IPS DF 4.7 (cell line): ENCODE results near the gene PACSIN2.

Experiments
- DNase-seq: peaks from one replicate; pipeline ENCODE4 v3.0.0-alpha.2; 2013; ENCODE audit warnings: low spot score; ENCODE audit errors: extremely low read depth

Gene PACSIN2

GRCh38 chr22:42906605-42907348 is 108.2 kb downstream of the PACSIN2 start:
- DNase-seq: no peak

- DNase-seq: no peak
Observed at GRCh38 chr22:42905702-42906183, 109.2 kb downstream of the PACSIN2 start.

- no peak for DNase-seq
Observed at GRCh38 chr22:42905217-42905616, 109.7 kb downstream of the PACSIN2 start.

GRCh38 chr22:42904050-42904449 is 110.9 kb downstream of the PACSIN2 start:
- no peak for DNase-seq

- DNase-seq: no peak
Observed at GRCh38 chr22:42902875-42903510, 112.0 kb downstream of the PACSIN2 start.

- DNase-seq: no peak
Observed at GRCh38 chr22:42901790-42902508, 113.0 kb downstream of the PACSIN2 start.

GRCh38 chr22:42897960-42898359 is 117.0 kb downstream of the PACSIN2 start:
- no peak for DNase-seq

- DNase-seq: no peak
Observed at GRCh38 chr22:42895541-42895981, 119.4 kb downstream of the PACSIN2 start.

- no peak for DNase-seq
Observed at GRCh38 chr22:42895087-42895486, 119.9 kb downstream of the PACSIN2 start.

GRCh38 chr22:42893371-42894150 is 121.4 kb downstream of the PACSIN2 start:
- no peak for DNase-seq

GRCh38 chr22:42892571-42893316 is 122.2 kb downstream of the PACSIN2 start:
- no peak for DNase-seq

- no peak for DNase-seq
Observed at GRCh38 chr22:42892156-42892555, 122.8 kb downstream of the PACSIN2 start.

- no peak for DNase-seq
Observed at GRCh38 chr22:42891696-42892095, 123.3 kb downstream of the PACSIN2 start.

GRCh38 chr22:42891008-42891407 is 123.9 kb downstream of the PACSIN2 start:
- DNase-seq: no peak

- DNase-seq: no peak
Observed at GRCh38 chr22:42889304-42889703, 125.6 kb downstream of the PACSIN2 start.

- DNase-seq: no peak
Observed at GRCh38 chr22:42887523-42888507, 127.1 kb downstream of the PACSIN2 start.

GRCh38 chr22:42887120-42887519 is 127.8 kb downstream of the PACSIN2 start:
- DNase-seq: no peak

GRCh38 chr22:42885446-42885845 is 129.5 kb downstream of the PACSIN2 start:
- DNase-seq: no peak

- no peak for DNase-seq
Observed at GRCh38 chr22:42884616-42885375, 130.2 kb downstream of the PACSIN2 start.
